HEK293T (cell line): ENCODE measurements around the gene WIPF1.
"Not testable (repeated sequence)": the region's sequence is repeated elsewhere in the genome, so short reads cannot be mapped to it uniquely, and the experiment has no call there.

Experiments used
- CTCF ChIA-PET: fragments of 350-600 bp; formaldehyde crosslinking; extraction: SDS; loops from one replicate; lab custom pipeline; 2021; ENCODE audit warnings: antibody characterized with exemption, inconsistent platforms; lab: Yijun Ruan, JAX
- POLR2A ChIA-PET: fragments of 350-600 bp; formaldehyde crosslinking; extraction: SDS; loops from one replicate; lab custom pipeline; 2020; ENCODE audit warnings: antibody characterized with exemption, inconsistent platforms; lab: Yijun Ruan, JAX
- DNase-seq: peaks from one replicate; pipeline ENCODE4 v3.0.0; 2012; ENCODE audit warnings: mixed read lengths; ENCODE audit errors: extremely low spot score
- ARNT ChIP-seq: fragments of 450-650 bp; IDR thresholded peaks from 2 replicates; pipeline ENCODE4 v1.6.1; 2017; ENCODE audit warnings: mild to moderate bottlenecking
- BHLHE40 ChIP-seq: fragments of 450-650 bp; IDR thresholded peaks from 2 replicates; pipeline ENCODE4 v1.6.1; 2016; ENCODE audit warnings: mild to moderate bottlenecking, moderate library complexity, borderline replicate concordance
- CTBP1 ChIP-seq: fragments of 450-650 bp; IDR thresholded peaks from 2 replicates; pipeline ENCODE4 v1.6.1; 2016; ENCODE audit warnings: borderline replicate concordance
- ELF4 ChIP-seq: fragments of 450-650 bp; IDR thresholded peaks from 2 replicates; pipeline ENCODE4 v1.6.1; 2017; ENCODE audit warnings: antibody characterized with exemption
- FOXA1 ChIP-seq: fragments of 450-650 bp; IDR thresholded peaks from 2 replicates; pipeline ENCODE4 v1.6.1; 2016; ENCODE audit warnings: mild to moderate bottlenecking
- FOXK2 ChIP-seq: fragments of 450-650 bp; IDR thresholded peaks from 2 replicates; pipeline ENCODE4 v1.6.1; 2016; ENCODE audit warnings: mild to moderate bottlenecking
- FOXM1 ChIP-seq: fragments of 450-650 bp; IDR thresholded peaks from 2 replicates; pipeline ENCODE4 v1.6.1; 2017; ENCODE audit warnings: mild to moderate bottlenecking, borderline replicate concordance
- HDGF ChIP-seq: fragments of 450-650 bp; IDR thresholded peaks from 2 replicates; pipeline ENCODE4 v1.6.1; 2017; ENCODE audit warnings: antibody characterized with exemption, borderline replicate concordance
- L3MBTL2 ChIP-seq: fragments of 450-650 bp; conservative IDR thresholded peaks from 2 replicates; pipeline ENCODE4 v1.6.1; 2016; ENCODE audit warnings: mild to moderate bottlenecking
- LEF1 ChIP-seq: fragments of 450-650 bp; IDR thresholded peaks from 2 replicates; pipeline ENCODE4 v1.6.1; 2017; ENCODE audit warnings: mild to moderate bottlenecking, borderline replicate concordance
- NFRKB ChIP-seq: fragments of 450-650 bp; IDR thresholded peaks from 2 replicates; pipeline ENCODE4 v1.6.1; 2016; ENCODE audit warnings: mild to moderate bottlenecking, moderate library complexity
- SP1 ChIP-seq: fragments of 450-650 bp; IDR thresholded peaks from 2 replicates; pipeline ENCODE4 v1.6.1; 2017
- SUZ12 ChIP-seq: fragments of 450-650 bp; IDR thresholded peaks from 2 replicates; pipeline ENCODE4 v1.6.1; 2016; ENCODE audit warnings: mild to moderate bottlenecking
- TARDBP ChIP-seq: fragments of 450-650 bp; IDR thresholded peaks from 2 replicates; pipeline ENCODE4 v1.6.1; 2016
- ZNF384 ChIP-seq: fragments of 450-650 bp; IDR thresholded peaks from 2 replicates; pipeline ENCODE4 v1.6.1; 2016
- TF ChIP-seq, protein P1 (sequence below): fragments of 450-650 bp; IDR thresholded peaks from 2 replicates; pipeline ENCODE4 v1.6.1; 2016

Gene WIPF1

GRCh38 chr2:174553811-174554493, 43.7 kb downstream of the WIPF1 start:
- ChIA-PET CTCF (no interaction called here), POLR2A (no interaction called here)
- DNase-seq: no peak
- no peak for TF ChIP-seq FOXK2
- TF ChIP-seq CTBP1: no peak
- TF ChIP-seq FOXM1: no peak
- TF ChIP-seq, protein P1, sequence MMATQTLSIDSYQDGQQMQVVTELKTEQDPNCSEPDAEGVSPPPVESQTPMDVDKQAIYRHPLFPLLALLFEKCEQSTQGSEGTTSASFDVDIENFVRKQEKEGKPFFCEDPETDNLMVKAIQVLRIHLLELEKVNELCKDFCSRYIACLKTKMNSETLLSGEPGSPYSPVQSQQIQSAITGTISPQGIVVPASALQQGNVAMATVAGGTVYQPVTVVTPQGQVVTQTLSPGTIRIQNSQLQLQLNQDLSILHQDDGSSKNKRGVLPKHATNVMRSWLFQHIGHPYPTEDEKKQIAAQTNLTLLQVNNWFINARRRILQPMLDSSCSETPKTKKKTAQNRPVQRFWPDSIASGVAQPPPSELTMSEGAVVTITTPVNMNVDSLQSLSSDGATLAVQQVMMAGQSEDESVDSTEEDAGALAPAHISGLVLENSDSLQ: no peak
- no peak for TF ChIP-seq SUZ12
- TF ChIP-seq ZNF384: no peak

DNA sequence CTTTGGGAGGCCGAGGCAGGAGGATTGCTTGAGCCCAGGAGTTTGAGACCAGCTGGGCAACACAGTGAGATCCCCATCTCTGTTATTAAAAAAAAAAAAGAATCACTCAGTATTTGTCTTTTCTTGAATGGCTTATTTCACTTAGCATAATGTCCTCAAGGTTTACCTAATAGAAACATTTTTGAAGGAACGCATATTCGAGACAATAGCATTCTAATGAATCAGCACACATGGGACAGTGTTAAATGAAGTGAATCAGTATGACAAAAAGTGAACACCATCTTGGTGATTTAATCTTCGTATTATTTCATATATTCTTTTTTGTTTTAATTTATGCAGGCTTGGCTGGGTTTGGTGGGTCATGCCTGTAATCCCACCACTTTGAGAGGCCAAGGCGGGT, 44.7 kb downstream of the WIPF1 start:
- CTCF ChIA-PET: no interaction called here
- DNase-seq: no peak
- TF ChIP-seq FOXK2 (no peak), ZNF384 (no peak), HDGF (no peak), L3MBTL2 (no peak), ARNT (no peak), TARDBP (no peak), NFRKB (no peak), LEF1 (no peak)
- TF ChIP-seq, protein P1: no peak

GRCh38 chr2:174551697-174552096, 45.9 kb downstream of the WIPF1 start:
- no peak for TF ChIP-seq ELF4
- TF ChIP-seq LEF1: no peak
- no peak for TF ChIP-seq HDGF
- no peak for TF ChIP-seq TARDBP
- no peak for TF ChIP-seq FOXK2
- no peak for TF ChIP-seq FOXA1
- TF ChIP-seq, protein P1: no peak
- no peak for TF ChIP-seq ZNF384
- no peak for TF ChIP-seq SUZ12
- TF ChIP-seq CTBP1: no peak
- ChIA-PET POLR2A (no interaction called here), CTCF (no interaction called here)
- DNase-seq: no peak

More for the DNA sequence above, 44.7 kb downstream of the WIPF1 start:
- POLR2A ChIA-PET: no interaction called here

GRCh38 chr2:174548646-174549045, 49.0 kb downstream of the WIPF1 start:
- POLR2A ChIA-PET, CTCF ChIA-PET, DNase-seq: not testable (repeated sequence)

DNA sequence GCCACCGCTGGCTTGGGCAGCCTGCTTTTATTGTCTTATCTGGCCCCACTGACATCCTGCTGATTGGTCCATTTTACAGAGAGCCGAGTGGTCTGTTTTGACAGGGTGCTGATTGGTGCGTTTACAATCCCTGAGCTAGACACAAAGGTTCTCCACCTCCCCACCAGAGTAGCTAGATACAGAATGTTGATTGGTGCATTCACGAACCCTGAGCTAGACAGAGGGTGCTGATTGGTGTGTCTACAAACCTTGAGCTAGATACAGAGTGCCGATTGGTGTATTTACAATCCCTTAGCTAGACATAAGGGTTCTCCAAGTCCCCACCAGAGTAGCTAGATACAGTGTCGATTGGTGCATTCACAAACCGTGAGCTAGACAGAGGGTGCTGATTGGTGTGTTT, 49.6 kb downstream of the WIPF1 start:
- POLR2A ChIA-PET, DNase-seq: not testable (repeated sequence)
- CTCF ChIA-PET: interaction anchor here (2.1 kb wide), 1 partner anchor 85 kb away, joined by 20 read pairs; no protein-coding TSS in a partner anchor

- DNase-seq: peak; percentile 47
- POLR2A ChIA-PET: no interaction called here
- TF ChIP-seq TARDBP (no peak), NFRKB (no peak), SP1 (no peak), ELF4 (no peak)
- CTCF ChIA-PET: interaction anchor here (0.6 to 2.1 kb wide), 6 partner anchors 84 to 1253 kb away, joined by 3 to 20 read pairs (median 4); partner anchors contain the start of gene SCRN3
These were observed 50.8 kb downstream of the WIPF1 start for GRCh38 chr2:174546519-174547506.

DNA sequence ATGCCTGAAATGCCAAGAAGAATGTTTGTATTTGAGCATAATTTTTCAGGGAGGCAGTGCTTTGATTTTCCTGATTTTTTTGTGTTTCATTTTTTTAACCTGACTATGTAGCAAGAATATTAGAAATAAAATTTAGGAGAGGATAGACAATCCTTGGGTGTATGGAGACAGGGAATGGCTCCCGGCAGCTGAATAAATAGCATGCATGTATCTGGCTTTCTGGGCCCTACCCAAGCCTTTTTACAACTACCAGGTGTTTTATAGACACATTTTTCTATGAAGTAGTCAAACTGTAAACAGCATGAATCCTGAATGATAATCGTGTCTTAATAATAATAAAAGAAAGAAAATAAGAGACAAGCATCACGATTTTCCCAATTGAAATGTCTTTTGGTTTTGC, 52.4 kb downstream of the WIPF1 start:
- ChIA-PET CTCF (no interaction called here), POLR2A (no interaction called here)
- TF ChIP-seq LEF1 (no peak), L3MBTL2 (no peak), ARNT (no peak), CTBP1 (no peak), FOXA1 (no peak), SUZ12 (no peak), FOXM1 (no peak), FOXK2 (no peak), HDGF (no peak), NFRKB (no peak), SP1 (no peak), BHLHE40 (no peak), ELF4 (no peak), TARDBP (no peak), ZNF384 (no peak)
- TF ChIP-seq, protein P1: no peak
- DNase-seq: no peak
